KBM-7 (cell line): ENCODE measurements around the gene JDP2.

Experiments
- DNase-seq: peaks from one replicate; pipeline ENCODE4 v3.0.0-alpha.2; 2015
- in situ Hi-C: fragments of 300-500 bp; cut with MboI; formaldehyde crosslinking; loops from 2 replicates; pipeline ENCODE4 v1.14.3; 2020; ENCODE audit warnings: low sequenced_read_pairs, low pct_unique_long_range_greater_than_20kb, mixed read lengths

Gene JDP2

GRCh38 chr14:75521415-75522199 lies 93.8 kb downstream of the JDP2 start:
- in situ Hi-C loops, result no loop called here
- DNase-seq, result no peak

- DNase-seq, result peak; percentile 76
- in situ Hi-C loops, result no loop called here
Observed at GRCh38 chr14:75522224-75522982, 94.6 kb downstream of the JDP2 start, which contains the start of gene BATF. Gene BATF, plus strand, starts transcription at chr14:75522469. Its CDS starts 214 bp downstream, at chr14:75522683.

DNA sequence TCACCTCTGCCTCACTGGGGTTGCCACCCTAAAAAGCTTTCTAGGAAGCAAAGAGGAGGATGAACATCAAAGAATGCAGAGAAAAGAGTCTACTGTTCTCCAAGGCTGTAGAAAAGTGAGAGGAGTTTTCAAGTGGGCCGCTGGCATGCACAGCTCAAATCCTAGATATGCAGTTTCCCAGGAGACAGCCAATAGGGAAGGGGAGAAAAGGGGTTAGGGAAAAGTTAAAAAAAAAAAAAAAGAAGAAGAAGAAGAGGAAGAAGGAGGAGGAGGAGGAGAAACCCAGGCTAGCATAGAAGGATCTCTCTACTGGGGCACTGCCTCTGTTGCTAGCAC lies 95.1 kb downstream of the JDP2 start:
- in situ Hi-C loops, result no loop called here
- no peak for DNase-seq
